Body of pancreas (tissue), 4 donors: ENCODE data around the gene ACTN2. TPM values are rescaled to one million over a fixed set of nuclear protein-coding genes. Genes with fewer than 3 reads are reported as not detected.

Experiments
- ATAC-seq: fragments of 150-250 bp; one replicate; pipeline ENCODE4 v1.9.1; 2016
- DNase-seq, 4 donors: peaks; one replicate each; pipeline ENCODE4 v3.0.0-alpha.2; 2019
- H3K27ac ChIP-seq, 4 donors: fragments of 200-600 bp; sonication (generic); 1 replicate in 3 of 4; 2 replicates in 1 of 4; pipeline versions ENCODE4 v1.5.1 to v1.6.1; 2016 to 2019; ENCODE audit warnings: mild to moderate bottlenecking in 1 of 4, mixed read lengths in 1 of 4, moderate library complexity in 1 of 4
- H3K27me3 ChIP-seq, 2 donors: fragments of 200-600 bp; sonication (generic); one replicate each; pipeline ENCODE4 v1.6.0; 2016; ENCODE audit warnings: mild to moderate bottlenecking in 1 of 2
- H3K36me3 ChIP-seq, 2 donors: fragments of 200-600 bp; sonication (generic); replicated peaks in 1 of 2; 2 replicates each; pipeline ENCODE4 v1.5.1; 2016; ENCODE audit warnings: low read depth in 2 of 2; ENCODE audit not compliant: insufficient read depth in 1 of 2
- H3K4me1 ChIP-seq: fragments of 200-600 bp; sonication (generic); one replicate; pipeline ENCODE4 v1.6.0; 2016
- H3K4me3 ChIP-seq, 2 donors: fragments of 200-600 bp; sonication (generic); 1 replicate in 1 of 2; 2 replicates in 1 of 2; pipeline ENCODE4 v1.5.1; 2016 to 2019
- H3K9me3 ChIP-seq, 3 donors: fragments of 200-600 bp; sonication (generic); 1 replicate in 2 of 3; 2 replicates in 1 of 3; pipeline ENCODE4 v1.5.1; 2016
- CTCF ChIP-seq, 7 experiments: fragments of 450-650 bp in 4 of 7; fragments of 200-600 bp in 3 of 7; sonication (generic) in 3 of 7; IDR thresholded peaks; one replicate each; pipeline ENCODE4 v1.5.1; 2016 to 2019; ENCODE audit warnings: antibody characterized with exemption in 7 of 7
- POLR2A ChIP-seq, 3 donors: fragments of 450-650 bp; IDR thresholded peaks; one replicate each; pipeline ENCODE4 v1.6.1; 2016; ENCODE audit warnings: antibody characterized with exemption in 3 of 3, mild to moderate bottlenecking in 2 of 3
- WGBS, 2 donors: methylation state at CpG; one replicate each; pipeline ENCODE4 v1.1.5; 2017; 5-methylcytosine and 5-hydroxymethylcytosine counted together
- intact Hi-C: fragments of 100-400 bp; cut with DNase I; formaldehyde crosslinking; loops from one replicate; pipeline ENCODE4 v1.15.1; 2023
- total RNA-seq, 2 donors: library from RNA; depleted of rRNA; stranded (reverse); fragments of >200 nt; gene quantifications; one replicate each; pipeline ENCODE4 v1.1.0, GENCODE V29; 2016

ACTN2 gene
- total RNA-seq, 2 donors from 2014 or later, result 3.0 to 3.1 TPM

DNA sequence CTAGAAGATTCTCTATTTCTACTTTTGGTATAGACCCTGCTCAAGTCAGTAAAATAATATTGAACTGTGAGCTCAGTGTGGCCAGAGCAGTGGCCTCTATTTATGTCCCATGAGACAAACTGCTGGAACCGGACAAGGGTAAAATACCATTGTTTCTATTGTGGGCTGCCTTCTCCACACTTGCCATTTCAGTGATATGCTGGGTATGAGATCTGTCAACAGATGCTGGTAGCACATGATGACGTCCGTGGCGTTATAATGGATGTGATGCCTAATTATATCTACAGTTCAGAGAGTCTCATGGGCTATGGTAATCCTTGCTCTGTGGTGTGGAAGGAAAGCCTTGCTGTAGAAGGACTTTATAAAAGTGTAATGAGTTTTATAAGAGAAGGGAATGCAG, 2.4 kb downstream of the ACTN2 start:
- WGBS, 2 donors, result 77 to 83% methylated on average over 4 of the region's 4 CpGs

DNA sequence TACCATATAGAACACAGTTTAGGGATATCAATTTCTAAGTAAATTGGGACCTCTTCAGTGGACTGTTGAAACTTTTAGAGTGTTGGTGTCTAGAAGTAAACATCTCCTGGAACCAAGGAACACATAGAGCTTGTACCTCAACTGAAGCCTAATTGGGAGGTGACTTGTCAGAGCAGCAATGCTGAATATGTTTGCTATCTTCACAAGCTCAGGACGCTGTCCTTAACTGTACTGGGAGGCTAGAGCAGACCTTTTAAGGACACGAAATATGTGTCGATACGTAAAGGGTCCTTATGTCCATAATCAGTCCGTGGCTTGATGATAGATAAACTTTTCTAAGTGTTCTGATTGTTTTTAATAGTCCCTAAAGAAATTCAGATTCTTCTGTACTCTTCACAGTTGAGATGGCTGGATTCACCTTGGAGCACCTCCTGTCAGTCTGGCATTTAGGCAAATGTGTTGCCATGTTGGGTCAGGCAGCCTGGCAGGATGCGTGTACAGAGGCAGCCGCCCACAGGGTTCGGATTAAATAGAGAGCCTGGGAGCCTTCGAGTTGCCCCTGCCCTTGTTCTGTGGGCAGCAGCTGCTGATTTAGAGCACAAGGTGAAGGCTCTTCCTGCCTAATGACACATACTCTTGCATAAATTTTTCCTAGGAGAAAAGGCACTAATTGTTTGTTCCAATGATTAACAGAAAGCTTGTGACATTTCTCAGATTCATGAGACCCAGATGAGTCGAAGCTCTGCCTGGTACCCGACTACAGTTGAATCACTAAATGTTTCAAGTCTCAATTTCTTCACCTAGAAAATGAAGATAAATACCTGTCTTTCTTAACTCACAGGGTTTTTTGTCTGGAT, 3.6 kb downstream of the ACTN2 start:
- H3K36me3 ChIP-seq, result no peaks in the 10 kb centered on the region
- H3K9me3 ChIP-seq, result no peaks in the 10 kb centered on the region
- H3K27ac ChIP-seq, result no peak overlapping the region
- DNase-seq (no peak), ATAC-seq (no peak)
- WGBS, 2 donors, result 70 to 74% methylated on average over 8 to 11 of the region's 11 CpGs
- no peak for TF ChIP-seq CTCF (IDR thresholded peaks at IDR 0.05)
- TF ChIP-seq POLR2A (IDR thresholded peaks at IDR 0.05), result no peak
- no peaks in the 10 kb centered on the region for H3K27me3 ChIP-seq
- intact Hi-C loops, result no loop called here
- peaks cover 18% of the 10 kb centered on the region for H3K4me1 ChIP-seq
- H3K4me3 ChIP-seq, result no peak overlapping the region

More for the DNA sequence above, 2.4 kb downstream of the ACTN2 start:
- intact Hi-C loops, result no loop called here
- H3K9me3 ChIP-seq, result no peaks in the 10 kb centered on the region
- no peaks in the 10 kb centered on the region for H3K36me3 ChIP-seq
- ATAC-seq (no peak), DNase-seq (no peak)
- H3K27me3 ChIP-seq, result no peaks in the 10 kb centered on the region
- no peak for TF ChIP-seq POLR2A (IDR thresholded peaks at IDR 0.05)
- no peak overlapping the region for H3K4me3 ChIP-seq
- H3K27ac ChIP-seq, result no peak overlapping the region
- H3K4me1 ChIP-seq, result peaks cover 18% of the 10 kb centered on the region

DNA sequence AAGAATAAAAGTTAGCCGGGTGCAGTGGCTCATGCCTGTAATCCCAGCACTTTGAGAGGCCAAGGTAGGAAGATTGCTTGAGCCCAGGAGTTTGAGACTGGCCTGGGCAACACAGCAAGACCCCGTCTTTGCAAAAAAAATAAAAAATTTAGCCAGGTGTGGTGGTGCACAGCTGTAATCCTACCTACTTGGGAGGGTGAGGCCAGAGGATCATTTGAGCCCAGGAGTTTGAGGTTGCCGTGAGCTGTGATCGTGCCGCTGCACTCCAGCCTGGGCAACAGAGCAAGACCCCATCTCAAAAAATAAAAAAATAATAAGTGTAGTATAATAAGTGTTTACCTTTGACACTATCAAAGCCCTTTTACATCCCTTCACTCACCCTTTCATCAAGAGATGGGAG, 5.0 kb downstream of the ACTN2 start:
- 91 to 93% methylated on average over 5 of the region's 5 CpGs for WGBS, 2 donors
- Histone ChIP-seq H3K27me3 (no peaks in the 10 kb centered on the region), H3K9me3 (no peaks in the 10 kb centered on the region), H3K4me1 (peaks cover 18% of the 10 kb centered on the region), H3K4me3 (no peak overlapping the region), H3K36me3 (no peaks in the 10 kb centered on the region), H3K27ac (no peak overlapping the region)
- ATAC-seq (no peak), DNase-seq (no peak)
- TF ChIP-seq CTCF (IDR thresholded peaks at IDR 0.05) (no peak), POLR2A (IDR thresholded peaks at IDR 0.05) (no peak)
- intact Hi-C loops, result no loop called here

DNA sequence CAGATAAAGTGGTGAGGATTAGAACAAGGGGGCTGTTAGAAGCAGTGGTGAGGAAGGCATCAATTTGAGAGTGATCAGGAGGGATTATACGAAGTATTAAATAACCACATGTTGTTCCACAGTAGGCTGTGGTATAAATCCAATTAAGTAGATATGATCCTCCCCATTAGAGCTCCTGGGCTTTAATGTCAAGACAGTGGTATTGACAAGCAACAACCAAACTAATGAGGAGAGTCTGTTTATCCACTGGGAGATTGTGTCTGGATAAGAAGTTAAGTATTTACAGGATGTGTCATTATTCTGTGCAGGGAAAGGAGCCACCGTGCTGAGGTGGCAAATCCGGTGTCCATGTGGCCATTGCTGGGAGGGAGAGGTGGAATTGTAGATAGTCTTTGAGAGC, 5.8 kb downstream of the ACTN2 start:
- H3K27me3 ChIP-seq, result no peaks in the 10 kb centered on the region
- H3K36me3 ChIP-seq, result no peaks in the 10 kb centered on the region
- 58 to 66% methylated on average over 3 of the region's 3 CpGs for WGBS, 2 donors
- H3K4me1 ChIP-seq, result peaks cover 10% of the 10 kb centered on the region
- DNase-seq (no peak), ATAC-seq (no peak)
- H3K9me3 ChIP-seq, result no peaks in the 10 kb centered on the region
- no peak overlapping the region for H3K4me3 ChIP-seq
- no peak for TF ChIP-seq CTCF (IDR thresholded peaks at IDR 0.05)
- TF ChIP-seq POLR2A (IDR thresholded peaks at IDR 0.05), result no peak
- H3K27ac ChIP-seq, result no peak overlapping the region
- intact Hi-C loops, result no loop called here

- intact Hi-C loops, result no loop called here
- Histone ChIP-seq H3K9me3 (no peaks in the 10 kb centered on the region), H3K4me1 (peaks cover 4% of the 10 kb centered on the region), H3K36me3 (no peaks in the 10 kb centered on the region), H3K27ac (no peak overlapping the region), H3K27me3 (no peaks in the 10 kb centered on the region), H3K4me3 (no peak overlapping the region)
- DNase-seq (no peak), ATAC-seq (no peak)
- WGBS, 2 donors, result 88% methylated on average over 10 of the region's 10 CpGs
- TF ChIP-seq POLR2A (IDR thresholded peaks at IDR 0.05) (no peak), CTCF (IDR thresholded peaks at IDR 0.05) (no peak)
Observed at GRCh38 chr1:236692742-236693141, 6.4 kb downstream of the ACTN2 start.
